HG03342 (cell line): ENCODE results near the gene PDE6B.

ENCODE experiments used
- ATAC-seq: cut with Tn5 transposase; IDR thresholded peaks from one replicate; pipeline ENCODE4 v1.9.1; 2021; ENCODE audit warnings: mild to moderate bottlenecking, moderate library complexity; ENCODE audit not compliant: unreplicated experiment

Gene PDE6B

DNA sequence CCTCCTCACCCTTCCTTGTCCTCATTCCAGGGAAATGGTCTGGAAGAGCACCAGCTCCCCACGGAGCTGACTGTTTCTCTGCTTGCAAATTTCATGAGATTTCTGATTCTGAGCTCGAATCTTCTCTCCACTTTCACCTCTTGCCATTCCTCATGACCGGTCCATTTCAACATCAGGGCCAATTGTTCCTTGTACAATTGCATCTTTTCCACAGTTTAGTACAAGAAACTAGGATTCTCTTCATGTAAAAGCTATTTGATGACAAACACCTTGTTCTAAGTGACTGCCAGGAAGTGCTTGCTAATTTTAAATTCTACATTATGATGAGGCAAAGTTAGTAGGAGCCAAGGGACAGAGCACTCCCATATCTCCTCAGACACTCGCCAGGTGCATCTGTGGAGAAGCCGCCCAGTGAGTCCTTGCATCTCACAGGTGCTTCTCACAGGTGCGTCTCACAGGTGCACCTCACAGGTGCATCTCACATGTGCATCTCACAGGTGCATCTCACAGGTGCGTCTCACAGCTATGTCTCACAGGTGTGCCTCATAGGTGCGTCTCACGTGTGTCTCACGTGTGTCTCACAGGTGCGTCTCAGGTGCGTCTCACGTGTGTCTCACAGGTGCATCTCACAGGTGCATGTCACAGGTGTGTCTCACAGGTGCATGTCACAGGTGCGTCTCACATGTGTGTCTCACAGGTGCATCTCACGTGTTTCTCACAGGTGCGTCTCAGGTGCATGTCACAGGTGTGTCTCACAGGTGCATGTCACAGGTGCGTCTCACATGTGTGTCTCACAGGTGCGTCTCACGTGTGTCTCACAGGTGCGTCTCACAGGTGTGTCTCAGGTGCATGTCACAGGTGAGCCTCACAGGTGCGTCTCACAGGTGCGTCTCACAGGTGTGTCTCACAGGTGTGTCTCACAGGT is 3.0 kb upstream of the PDE6B start:
- no peak for ATAC-seq

- no peak for ATAC-seq
Measured at GRCh38 chr4:622996-623913, 2.1 kb upstream of the PDE6B start.

DNA sequence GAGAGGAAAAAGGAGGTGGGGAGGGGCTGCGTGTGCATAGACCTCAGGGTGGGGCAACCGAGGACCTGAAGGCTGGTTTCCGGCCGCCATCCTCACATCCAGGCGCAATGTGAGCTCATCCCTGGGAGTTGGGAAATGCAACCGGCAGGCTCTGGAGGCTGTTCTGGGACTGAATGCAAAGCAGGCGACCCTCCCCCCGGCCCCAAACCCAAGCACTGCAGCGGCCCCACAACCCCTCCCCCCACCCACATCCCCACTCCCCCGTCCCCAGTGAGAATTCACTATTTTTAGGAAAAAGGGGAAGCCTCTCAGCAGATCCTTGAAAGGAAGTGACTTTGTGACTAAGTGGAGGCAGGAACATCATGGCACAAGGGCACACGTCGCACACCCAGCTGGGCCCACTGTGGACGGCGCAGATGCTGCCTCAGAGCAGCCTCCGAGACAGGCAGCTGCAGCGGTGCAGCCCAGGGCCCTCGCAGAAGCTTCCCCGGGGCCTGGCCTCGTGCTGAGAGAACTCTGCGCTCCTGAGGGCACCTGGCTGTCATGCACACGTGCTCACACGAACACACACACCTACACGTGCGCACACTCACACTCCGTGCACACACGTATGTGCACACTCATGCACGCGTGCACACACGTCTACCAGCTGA is 1.3 kb upstream of the PDE6B start:
- ATAC-seq, result no peak

DNA sequence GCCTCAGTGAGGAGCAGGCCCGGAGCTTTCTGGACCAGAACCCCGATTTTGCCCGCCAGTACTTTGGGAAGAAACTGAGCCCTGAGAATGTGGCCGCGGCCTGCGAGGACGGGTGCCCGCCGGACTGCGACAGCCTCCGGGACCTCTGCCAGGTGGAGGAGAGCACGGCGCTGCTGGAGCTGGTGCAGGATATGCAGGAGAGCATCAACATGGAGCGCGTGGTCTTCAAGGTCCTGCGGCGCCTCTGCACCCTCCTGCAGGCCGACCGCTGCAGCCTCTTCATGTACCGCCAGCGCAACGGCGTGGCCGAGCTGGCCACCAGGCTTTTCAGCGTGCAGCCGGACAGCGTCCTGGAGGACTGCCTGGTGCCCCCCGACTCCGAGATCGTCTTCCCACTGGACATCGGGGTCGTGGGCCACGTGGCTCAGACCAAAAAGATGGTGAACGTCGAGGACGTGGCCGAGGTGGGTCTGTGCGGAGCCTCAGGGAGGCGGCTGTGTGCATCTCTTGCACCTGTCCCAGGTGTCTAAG is 323 bp downstream of the PDE6B start:
- no peak for ATAC-seq

DNA sequence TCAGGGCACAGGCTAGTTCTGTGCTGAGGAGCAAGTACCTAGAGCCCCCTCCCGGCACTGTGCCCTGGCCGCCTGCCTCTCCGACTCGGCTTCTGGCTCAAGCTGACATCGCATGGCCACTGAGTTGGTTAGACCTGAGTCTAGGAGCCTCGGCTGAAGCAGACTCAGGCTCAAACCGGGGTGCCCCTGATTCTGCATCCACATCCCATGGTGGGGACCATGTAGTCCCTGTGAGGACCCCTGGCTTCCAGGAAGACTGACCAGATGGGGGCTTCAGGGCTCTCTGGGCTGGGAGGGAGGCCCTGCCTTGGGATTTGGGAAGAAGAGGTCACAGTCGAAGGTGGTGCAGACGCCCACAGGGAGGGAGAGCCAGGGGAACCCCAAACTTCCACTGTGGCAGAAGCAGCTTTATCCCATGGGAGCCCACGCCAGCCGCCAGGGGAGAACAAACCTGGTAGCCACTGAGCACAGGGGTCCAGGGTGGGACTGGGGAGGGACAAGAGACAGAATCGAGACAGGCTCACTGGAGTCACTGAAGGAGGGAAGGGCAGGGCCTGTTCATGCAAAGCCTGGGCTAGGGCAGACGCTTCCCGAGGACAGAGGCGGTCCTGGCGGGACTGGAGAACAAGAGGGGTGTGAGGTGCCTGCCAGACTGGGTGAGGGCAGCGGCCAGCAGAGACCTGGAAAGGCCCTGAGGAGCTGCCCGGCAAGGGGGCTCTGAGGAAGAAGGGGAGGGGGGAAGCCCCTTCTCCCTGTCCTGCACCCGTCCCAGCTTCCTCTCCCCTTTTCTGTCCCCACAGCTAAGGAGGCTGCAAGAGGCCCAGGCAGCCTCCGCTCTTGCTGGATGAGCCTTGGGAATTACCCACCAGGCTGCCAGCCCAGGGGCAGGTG is 1.1 kb downstream of the PDE6B start:
- no peak for ATAC-seq

DNA sequence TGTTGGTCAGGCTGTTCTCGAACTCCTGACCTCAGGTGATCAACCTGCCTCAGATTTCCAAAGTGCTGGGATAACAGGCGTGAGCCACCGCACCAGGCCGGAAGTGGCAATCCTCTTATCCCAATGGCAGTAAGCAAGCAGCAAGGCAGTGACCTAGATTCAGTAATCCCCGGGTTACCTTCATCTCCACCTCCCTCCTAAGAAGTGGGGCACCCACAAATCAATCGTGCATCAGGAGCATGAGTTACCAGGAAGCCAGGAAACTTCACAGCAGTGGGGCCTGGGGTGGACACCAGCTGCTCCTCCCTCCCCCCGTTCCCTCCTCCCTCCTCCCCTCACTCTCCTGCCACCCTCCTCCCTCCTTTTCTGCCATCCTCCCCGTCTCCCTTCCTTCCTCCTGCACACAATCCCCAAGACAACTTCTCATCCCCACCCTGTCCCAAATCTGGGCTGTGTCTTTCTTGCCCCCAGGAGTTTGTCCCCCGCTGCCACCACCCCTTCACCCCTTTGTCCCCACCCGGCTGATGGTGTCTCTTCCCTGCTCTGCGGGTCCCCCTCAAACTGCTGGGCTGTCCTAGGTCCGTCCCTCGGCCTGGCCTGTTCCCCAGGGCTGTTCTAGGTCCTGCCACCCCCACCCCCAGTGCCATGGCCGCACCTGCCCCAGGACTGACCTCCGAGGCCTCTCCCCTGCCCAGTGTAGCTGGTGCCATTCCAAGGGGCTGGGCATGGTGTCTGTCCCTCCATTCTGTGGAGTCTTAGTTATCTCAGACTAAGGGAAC is 2.2 kb downstream of the PDE6B start:
- ATAC-seq, result no peak

DNA sequence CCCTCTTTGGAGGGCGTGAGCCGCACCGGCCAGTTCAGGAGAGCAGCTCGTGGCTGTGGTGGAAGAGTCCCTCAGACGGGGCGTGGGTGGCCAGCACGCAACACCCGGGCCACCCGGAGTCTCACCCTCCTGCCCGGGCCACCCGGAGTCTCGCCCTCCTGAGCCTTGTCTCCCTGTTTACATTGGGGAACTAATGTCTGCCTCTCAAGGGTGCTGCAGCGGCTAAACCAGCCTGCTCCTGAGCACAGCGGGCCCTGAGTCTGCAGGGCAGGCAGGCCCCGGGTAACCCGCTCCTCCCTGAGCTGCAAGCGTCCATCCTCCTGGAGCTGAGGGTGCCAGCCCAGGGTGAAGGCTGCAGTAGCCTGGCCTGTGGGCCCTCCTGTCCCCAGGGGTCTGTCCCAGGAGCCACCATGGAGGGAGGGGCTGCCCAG is 3.0 kb downstream of the PDE6B start:
- no peak for ATAC-seq

- no peak for ATAC-seq
Measured at GRCh38 chr4:628821-629635, 3.7 kb downstream of the PDE6B start.

DNA sequence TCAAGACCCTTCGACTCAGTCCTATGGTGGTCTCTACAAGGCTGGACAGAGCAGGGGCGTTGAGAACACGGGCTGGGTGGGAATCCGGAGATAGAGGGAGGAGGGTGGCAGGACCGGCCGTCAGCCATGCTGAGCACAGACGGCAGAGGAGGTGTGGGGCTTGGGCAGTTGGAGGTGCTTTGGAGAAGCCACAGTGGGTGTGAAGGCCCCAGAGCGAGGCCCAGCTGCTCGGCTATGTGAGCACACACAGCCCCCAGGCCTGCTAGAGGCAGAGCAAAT is 4.2 kb downstream of the PDE6B start:
- no peak for ATAC-seq

GRCh38 chr4:629915-630641 is 4.7 kb downstream of the PDE6B start:
- no peak for ATAC-seq

DNA sequence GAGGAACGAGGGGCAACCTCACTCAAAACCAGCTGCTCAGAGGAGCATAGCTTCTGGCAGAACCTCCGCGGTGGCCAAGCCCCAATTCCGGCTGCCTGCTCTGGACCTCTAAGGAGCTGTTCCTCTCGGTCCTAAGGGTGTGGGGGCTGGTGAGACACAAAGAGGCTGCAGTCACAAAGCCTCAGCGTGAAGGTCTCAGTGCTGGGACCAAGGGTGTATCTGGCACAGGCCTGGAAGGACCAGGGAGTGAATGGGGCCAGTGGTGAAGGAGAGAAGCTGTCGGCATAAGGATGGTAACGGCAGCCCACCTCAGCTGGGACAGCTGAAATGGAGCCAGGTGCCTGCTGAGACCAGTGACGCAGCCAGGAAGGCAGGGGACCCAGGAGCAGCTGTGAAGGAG is 5.3 kb downstream of the PDE6B start:
- ATAC-seq, result no peak

DNA sequence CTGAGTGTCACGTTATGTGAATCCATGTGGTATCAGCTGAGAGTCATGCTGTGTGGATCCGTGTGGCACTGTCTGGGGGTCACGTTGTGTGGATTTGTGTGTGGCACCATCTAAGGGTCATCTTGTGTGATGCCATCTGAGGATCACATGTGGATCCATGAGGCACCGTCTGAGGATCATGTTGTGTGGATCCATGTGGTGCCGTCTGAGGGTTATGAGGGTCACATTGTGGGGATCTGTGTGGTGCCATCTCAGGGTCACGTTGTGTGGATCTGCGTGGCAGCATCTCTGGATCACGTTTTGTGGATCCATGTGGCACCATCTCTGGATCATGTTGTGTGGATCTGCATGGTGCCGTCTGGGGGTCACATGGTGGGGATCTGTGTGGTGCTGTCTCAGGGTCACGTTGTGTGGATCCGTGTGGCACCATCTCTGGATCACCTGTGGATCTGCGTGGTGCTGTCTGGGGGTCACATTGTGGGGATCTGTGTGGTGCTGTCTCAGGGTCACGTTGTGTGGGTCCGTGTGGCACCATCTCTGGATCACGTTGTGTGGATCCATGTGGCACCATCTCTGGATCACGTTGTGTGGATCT is 6.9 kb downstream of the PDE6B start:
- no peak for ATAC-seq

- ATAC-seq, result no peak
Measured at GRCh38 chr4:632926-633325, 7.6 kb downstream of the PDE6B start.

DNA sequence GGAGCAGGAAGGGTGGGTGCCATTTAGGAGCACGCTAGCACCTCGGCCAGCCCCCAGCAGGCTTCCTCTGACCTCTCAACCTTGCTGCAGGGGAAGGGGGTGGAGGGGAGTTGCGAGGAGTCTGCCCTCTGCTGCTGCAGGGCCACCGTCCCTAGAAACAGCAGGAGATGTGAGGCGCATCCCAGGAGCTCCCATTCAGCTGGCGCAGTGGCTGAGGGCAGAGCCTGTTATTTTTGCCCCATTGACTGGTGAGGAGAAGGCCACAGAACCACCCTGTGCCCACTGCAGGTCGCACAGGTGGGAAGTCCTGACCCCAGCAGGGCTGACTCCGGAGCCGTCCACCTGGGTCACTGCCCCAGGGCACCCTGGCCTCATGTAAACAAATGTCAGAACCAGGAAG is 8.0 kb downstream of the PDE6B start:
- ATAC-seq, result no peak

DNA sequence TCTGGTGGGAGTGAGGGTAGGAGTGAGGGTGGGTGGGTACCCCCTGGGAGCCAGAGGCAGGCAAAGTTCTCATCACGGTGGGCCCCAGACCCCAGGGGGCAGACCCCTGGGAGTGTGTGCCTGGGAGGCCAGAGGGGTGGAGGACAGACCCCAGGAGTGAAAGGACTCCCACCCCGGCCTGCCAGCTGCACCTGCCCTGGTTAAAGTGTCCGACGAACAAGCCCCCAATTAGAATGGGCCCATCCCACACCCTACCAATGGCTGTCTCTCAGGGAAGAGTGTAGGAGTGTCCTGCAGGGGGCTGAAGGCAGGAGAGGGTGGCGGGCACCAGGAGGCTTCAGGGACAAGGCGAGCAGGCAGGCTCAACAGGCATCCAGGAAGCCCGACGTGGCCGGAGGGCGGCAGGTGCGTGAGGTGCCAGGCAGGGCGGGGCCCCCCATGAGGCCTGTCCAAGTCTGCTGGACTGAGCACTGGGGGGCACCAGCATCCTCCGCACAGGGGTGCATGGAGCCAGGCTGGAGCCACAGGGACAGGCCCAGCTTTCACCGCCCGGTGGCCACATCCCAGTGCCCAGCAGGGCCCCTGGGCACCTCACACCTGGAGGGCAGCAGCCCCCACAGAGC is 8.7 kb downstream of the PDE6B start:
- no peak for ATAC-seq

DNA sequence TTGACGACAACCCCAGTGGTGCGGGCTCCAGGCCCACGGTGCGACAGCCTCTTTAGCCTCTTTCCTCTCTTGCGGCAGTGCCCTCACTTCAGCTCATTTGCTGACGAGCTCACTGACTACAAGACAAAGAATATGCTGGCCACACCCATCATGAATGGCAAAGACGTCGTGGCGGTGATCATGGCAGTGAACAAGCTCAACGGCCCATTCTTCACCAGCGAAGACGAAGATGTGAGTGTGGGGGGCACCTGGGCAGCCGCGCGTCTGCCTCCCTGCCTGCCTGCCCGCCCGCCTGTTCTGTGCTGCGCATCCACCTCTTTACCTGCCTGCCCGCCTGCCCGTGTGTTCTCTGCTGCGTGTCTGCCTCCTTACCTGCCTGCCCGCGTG is 9.2 kb downstream of the PDE6B start:
- no peak for ATAC-seq
